K562 (cell line): ENCODE results near the gene BTBD18. TPM values are rescaled to one million over a fixed set of nuclear protein-coding genes. Genes with fewer than 3 reads are reported as not detected.

Experiments used
- FOXK1 ChIP-seq: sonication (generic); formaldehyde crosslinking; IDR thresholded peaks from 2 replicates; pipeline ENCODE4 v1.8.0; 2022; ENCODE audit warnings: missing genetic modification reagents, mild to moderate bottlenecking, borderline replicate concordance
- JUNB ChIP-seq: fragments of 450-650 bp; formaldehyde crosslinking; conservative IDR thresholded peaks from 2 replicates; pipeline ENCODE4 v1.4.0; 2020; ENCODE audit warnings: mild to moderate bottlenecking
- KAT8 ChIP-seq: fragments of 450-650 bp; IDR thresholded peaks from 2 replicates; pipeline ENCODE4 v1.6.1; 2016; ENCODE audit warnings: low read depth, mild to moderate bottlenecking
- KHSRP ChIP-seq: fragments of 450-650 bp; IDR thresholded peaks from 2 replicates; pipeline ENCODE4 v1.6.1; 2017
- MEF2D ChIP-seq: conservative IDR thresholded peaks from 2 replicates; pipeline ENCODE4 v1.6.1; 2016; ENCODE audit warnings: low read depth, missing genetic modification characterization, missing compliant biosample characterization
- MIER1 ChIP-seq: fragments of 450-650 bp; IDR thresholded peaks from 2 replicates; pipeline ENCODE4 v1.6.1; 2016; ENCODE audit warnings: antibody characterized with exemption, mild to moderate bottlenecking, low read depth
- RBM14 ChIP-seq: fragments of 200-400 bp; formaldehyde crosslinking; IDR thresholded peaks from 2 replicates; pipeline ENCODE4 v1.6.1; 2018; ENCODE audit warnings: low read depth, mild to moderate bottlenecking, low read length, moderate library complexity, borderline replicate concordance; ENCODE audit not compliant: insufficient read depth
- SPI1 ChIP-seq: IDR thresholded peaks from 2 replicates; pipeline ENCODE4 v1.6.1; 2011; ENCODE audit warnings: low read depth, low read length, control low read depth, borderline replicate concordance
- STAG1 ChIP-seq: sonication (generic); formaldehyde crosslinking; IDR thresholded peaks from 2 replicates; pipeline ENCODE4 v1.5.0; 2020; ENCODE audit warnings: missing genetic modification reagents, borderline replicate concordance
- ZBTB17 ChIP-seq: fragments of 450-650 bp; formaldehyde crosslinking; IDR thresholded peaks from 2 replicates; pipeline ENCODE4 v1.4.0; 2020; ENCODE audit warnings: mild to moderate bottlenecking
- ZNF347 ChIP-seq: fragments of 450-650 bp; formaldehyde crosslinking; IDR thresholded peaks from 2 replicates; pipeline ENCODE4 v1.4.0; 2020; ENCODE audit warnings: low read depth, mild to moderate bottlenecking, moderate library complexity
- ZNF436 ChIP-seq: fragments of 250-450, 450-650 bp; sonication (Bioruptor Pico); formaldehyde crosslinking; IDR thresholded peaks from 2 replicates; pipeline ENCODE4 v1.7.0; 2020; ENCODE audit warnings: mild to moderate bottlenecking
- ZNF76 ChIP-seq: fragments of 250-450 bp; sonication (Bioruptor Pico); IDR thresholded peaks from 2 replicates; pipeline ENCODE4 v1.4.0; 2020; ENCODE audit warnings: mild to moderate bottlenecking, moderate library complexity, borderline replicate concordance
- ZNF780A ChIP-seq: fragments of 250-450 bp; sonication (Bioruptor Pico); IDR thresholded peaks from 2 replicates; pipeline ENCODE4 v1.5.0; 2021; ENCODE audit warnings: mild to moderate bottlenecking
- polyA plus RNA-seq, 8 experiments: library from polyadenylated mRNA; depleted of rRNA in 4 of 8; stranded (reverse) in 5 of 8; unstranded in 3 of 8; fragments of >200 nt; fragmentation: Nextera tagmentation in 2 of 8; fragmentation: Illumina TruSeq in 1 of 8; extraction: Ambion mirVana in 2 of 8; extraction: Trizol in 1 of 8; gene quantifications; 2 replicates each; pipeline versions ENCODE4 v1.2.1 to v1.2.3, GENCODE V29; 2011 to 2014; ENCODE audit warnings: inconsistent platforms in 1 of 8, missing spikeins in 1 of 8
- total RNA-seq, 7 experiments: library from RNA; depleted of rRNA in 6 of 7; stranded (reverse); fragments of >200 nt in 6 of 7; fragmentation: Illumina TruSeq in 2 of 7; extraction: Trizol in 2 of 7; gene quantifications; 2 replicates each; pipeline versions ENCODE4 v1.2.1 to v1.2.3, GENCODE V29; 2011 to 2021; ENCODE audit warnings: low replicate concordance in 1 of 7
- TF ChIP-seq, protein P1 (sequence below): fragments of 450-650 bp; IDR thresholded peaks from 2 replicates; pipeline ENCODE4 v1.6.1; 2016; ENCODE audit warnings: low read depth
- TF ChIP-seq, protein P2 (sequence below): fragments of 450-650 bp; conservative IDR thresholded peaks from 2 replicates; pipeline ENCODE4 v1.6.1; 2016; ENCODE audit warnings: missing genetic modification characterization, low read depth, mild to moderate bottlenecking, missing compliant biosample characterization, moderate library complexity
- TF ChIP-seq, protein P3 (sequence below): fragments of 250-450 bp; sonication (Bioruptor Pico); IDR thresholded peaks from 2 replicates; pipeline ENCODE4 v1.5.0; 2021; ENCODE audit warnings: mild to moderate bottlenecking, borderline replicate concordance

The BTBD18 gene
- total and polyA plus RNA-seq, 9 of the 15 experiments (the other 6 are each of a cell fraction or from before 2014, with no cell fraction given): 0.06 TPM; not detected in 8

DNA sequence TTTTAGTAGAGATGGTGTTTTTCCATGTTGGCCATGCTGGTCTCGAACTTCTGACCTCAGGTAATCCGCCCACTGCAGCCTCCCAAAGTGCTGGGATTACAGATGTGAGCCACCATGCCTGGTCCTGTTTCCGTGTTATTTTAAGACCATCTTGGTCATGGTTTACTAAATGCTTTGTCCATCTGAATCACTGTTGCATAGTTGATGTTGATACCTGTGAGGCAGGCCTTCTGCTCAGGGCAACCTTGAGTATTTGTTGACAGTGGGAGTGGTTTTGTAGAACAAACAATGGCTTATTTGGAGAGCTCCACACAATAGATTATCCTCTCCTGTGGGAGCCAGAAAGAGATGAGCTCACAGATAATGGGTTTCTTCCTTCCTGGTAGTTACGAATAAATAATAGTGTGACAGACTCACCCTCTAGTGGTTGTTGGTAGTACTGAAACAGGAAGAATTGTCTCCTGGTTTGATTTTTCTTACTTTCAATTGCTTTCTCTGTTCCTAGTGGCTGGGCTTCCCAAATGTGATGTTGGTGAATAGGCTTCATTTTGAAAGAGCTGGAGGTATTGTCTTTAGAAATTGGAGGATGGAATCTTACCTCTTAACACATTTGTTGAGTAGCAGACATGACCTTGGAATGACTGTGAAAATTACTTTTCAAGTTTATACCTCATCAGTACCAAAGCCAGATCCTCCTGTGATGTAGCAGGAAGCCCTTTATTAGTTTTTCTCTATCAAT lies 49.0 kb upstream of the BTBD18 start (continued):
- TF ChIP-seq, protein P1, sequence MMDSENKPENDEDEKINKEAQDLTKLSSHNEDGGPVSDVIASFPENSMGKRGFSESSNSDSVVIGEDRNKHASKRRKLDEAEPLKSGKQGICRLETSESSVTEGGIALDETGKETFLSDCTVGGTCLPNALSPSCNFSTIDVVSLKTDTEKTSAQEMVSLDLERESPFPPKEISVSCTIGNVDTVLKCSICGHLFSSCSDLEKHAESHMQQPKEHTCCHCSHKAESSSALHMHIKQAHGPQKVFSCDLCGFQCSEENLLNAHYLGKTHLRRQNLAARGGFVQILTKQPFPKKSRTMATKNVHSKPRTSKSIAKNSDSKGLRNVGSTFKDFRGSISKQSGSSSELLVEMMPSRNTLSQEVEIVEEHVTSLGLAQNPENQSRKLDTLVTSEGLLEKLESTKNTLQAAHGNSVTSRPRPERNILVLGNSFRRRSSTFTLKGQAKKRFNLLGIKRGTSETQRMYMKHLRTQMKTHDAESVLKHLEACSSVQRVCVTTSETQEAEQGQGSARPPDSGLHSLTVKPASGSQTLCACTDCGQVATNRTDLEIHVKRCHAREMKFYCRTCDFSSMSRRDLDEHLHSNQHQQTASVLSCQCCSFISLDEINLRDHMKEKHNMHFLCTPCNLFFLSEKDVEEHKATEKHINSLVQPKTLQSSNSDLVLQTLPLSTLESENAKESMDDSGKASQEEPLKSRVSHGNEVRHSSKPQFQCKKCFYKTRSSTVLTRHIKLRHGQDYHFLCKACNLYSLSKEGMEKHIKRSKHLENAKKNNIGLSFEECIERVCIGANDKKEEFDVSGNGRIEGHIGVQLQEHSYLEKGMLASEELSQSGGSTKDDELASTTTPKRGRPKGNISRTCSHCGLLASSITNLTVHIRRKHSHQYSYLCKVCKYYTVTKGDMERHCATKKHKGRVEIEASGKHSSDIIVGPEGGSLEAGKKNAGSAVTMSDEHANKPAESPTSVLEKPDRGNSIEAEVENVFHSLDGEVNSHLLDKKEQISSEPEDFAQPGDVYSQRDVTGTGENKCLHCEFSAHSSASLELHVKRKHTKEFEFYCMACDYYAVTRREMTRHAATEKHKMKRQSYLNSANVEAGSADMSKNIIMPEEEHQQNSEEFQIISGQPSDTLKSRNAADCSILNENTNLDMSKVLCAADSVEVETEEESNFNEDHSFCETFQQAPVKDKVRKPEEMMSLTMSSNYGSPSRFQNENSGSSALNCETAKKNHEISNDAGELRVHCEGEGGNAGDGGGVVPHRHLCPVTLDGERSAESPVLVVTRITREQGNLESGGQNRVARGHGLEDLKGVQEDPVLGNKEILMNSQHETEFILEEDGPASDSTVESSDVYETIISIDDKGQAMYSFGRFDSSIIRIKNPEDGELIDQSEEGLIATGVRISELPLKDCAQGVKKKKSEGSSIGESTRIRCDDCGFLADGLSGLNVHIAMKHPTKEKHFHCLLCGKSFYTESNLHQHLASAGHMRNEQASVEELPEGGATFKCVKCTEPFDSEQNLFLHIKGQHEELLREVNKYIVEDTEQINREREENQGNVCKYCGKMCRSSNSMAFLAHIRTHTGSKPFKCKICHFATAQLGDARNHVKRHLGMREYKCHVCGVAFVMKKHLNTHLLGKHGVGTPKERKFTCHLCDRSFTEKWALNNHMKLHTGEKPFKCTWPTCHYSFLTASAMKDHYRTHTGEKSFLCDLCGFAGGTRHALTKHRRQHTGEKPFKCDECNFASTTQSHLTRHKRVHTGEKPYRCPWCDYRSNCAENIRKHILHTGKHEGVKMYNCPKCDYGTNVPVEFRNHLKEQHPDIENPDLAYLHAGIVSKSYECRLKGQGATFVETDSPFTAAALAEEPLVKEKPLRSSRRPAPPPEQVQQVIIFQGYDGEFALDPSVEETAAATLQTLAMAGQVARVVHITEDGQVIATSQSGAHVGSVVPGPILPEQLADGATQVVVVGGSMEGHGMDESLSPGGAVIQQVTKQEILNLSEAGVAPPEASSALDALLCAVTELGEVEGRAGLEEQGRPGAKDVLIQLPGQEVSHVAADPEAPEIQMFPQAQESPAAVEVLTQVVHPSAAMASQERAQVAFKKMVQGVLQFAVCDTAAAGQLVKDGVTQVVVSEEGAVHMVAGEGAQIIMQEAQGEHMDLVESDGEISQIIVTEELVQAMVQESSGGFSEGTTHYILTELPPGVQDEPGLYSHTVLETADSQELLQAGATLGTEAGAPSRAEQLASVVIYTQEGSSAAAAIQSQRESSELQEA: no peak
- TF ChIP-seq KHSRP (no peak), RBM14 (no peak), MEF2D (no peak), JUNB (CRISPR knock-in tag) (no peak), ZNF780A (CRISPR knock-in tag) (no peak), ZNF76 (no peak), ZBTB17 (CRISPR knock-in tag) (peak; percentile 81; the same call in 1 of the 2 replicates), SPI1 (no peak), ZNF436 (no peak), MIER1 (no peak), KAT8 (no peak), FOXK1 (no peak), STAG1 (CRISPR knock-in tag) (no peak), ZNF347 (CRISPR knock-in tag) (no peak)
- TF ChIP-seq, protein P2, sequence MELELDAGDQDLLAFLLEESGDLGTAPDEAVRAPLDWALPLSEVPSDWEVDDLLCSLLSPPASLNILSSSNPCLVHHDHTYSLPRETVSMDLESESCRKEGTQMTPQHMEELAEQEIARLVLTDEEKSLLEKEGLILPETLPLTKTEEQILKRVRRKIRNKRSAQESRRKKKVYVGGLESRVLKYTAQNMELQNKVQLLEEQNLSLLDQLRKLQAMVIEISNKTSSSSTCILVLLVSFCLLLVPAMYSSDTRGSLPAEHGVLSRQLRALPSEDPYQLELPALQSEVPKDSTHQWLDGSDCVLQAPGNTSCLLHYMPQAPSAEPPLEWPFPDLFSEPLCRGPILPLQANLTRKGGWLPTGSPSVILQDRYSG (tag): no peak
- TF ChIP-seq, protein P3, sequence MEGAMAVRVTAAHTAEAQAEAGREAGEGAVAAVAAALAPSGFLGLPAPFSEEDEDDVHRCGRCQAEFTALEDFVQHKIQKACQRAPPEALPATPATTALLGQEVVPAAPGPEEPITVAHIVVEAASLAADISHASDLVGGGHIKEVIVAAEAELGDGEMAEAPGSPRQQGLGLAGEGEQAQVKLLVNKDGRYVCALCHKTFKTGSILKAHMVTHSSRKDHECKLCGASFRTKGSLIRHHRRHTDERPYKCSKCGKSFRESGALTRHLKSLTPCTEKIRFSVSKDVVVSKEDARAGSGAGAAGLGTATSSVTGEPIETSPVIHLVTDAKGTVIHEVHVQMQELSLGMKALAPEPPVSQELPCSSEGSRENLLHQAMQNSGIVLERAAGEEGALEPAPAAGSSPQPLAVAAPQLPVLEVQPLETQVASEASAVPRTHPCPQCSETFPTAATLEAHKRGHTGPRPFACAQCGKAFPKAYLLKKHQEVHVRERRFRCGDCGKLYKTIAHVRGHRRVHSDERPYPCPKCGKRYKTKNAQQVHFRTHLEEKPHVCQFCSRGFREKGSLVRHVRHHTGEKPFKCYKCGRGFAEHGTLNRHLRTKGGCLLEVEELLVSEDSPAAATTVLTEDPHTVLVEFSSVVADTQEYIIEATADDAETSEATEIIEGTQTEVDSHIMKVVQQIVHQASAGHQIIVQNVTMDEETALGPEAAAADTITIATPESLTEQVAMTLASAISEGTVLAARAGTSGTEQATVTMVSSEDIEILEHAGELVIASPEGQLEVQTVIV (CRISPR knock-in tag): 0 out of 2 replicates have a peak, but pooled peaks have one; percentile 30
